Activated CD4-positive, alpha-beta T cell treated with anti-CD3 and anti-CD28 coated beads, Interleukin-2, Interleukin-6, amounts not matched to agents 100 ng/mL and 50 ng/mL, durations not matched to agents 16 hours and 8 hours (primary cell): ENCODE measurements around the gene VWDE.
A peak's percentile ranks its signal among the peaks of the same experiment; 100 is the strongest.
"Not testable (repeated sequence)": the region's sequence is repeated elsewhere in the genome, so short reads cannot be mapped to it uniquely, and the experiment has no call there.

Experiments
- DNase-seq: peaks from one replicate; pipeline ENCODE4 v3.0.0-alpha.2; 2020

The VWDE gene

GRCh38 chr7:12403287-12404181 is at the start of gene VWDE:
VWDE (minus strand) TSS chr7:12403865; CDS start chr7:12403716, 149 bp downstream.
- peak; percentile 71 for DNase-seq

DNA sequence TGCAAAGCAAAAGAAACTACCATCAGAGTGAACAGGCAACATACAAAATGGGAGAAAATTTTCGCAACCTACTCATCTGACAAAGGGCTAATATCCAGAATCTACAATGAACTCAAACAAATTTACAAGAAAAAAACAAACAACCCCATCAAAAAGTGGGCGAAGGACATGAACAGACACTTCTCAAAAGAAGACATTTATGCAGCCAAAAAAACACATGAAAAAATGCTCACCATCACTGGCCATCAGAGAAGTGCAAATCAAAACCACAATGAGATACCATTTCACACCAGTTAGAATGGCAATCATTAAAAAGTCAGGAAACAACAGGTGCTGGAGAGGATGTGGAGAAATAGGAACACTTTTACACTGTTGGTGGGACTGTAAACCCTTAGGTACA is 49.5 kb upstream of the VWDE start:
- not testable (repeated sequence) for DNase-seq

- DNase-seq, result no peak
Observed at GRCh38 chr7:12450615-12451014, 47.0 kb upstream of the VWDE start.

GRCh38 chr7:12444785-12445184 is 41.1 kb upstream of the VWDE start:
- DNase-seq, result no peak

GRCh38 chr7:12440229-12440628 is 36.6 kb upstream of the VWDE start:
- DNase-seq, result no peak

GRCh38 chr7:12436896-12437535 is 33.4 kb upstream of the VWDE start:
- no peak for DNase-seq

GRCh38 chr7:12436126-12436525 is 32.5 kb upstream of the VWDE start:
- DNase-seq, result no peak

- DNase-seq, result no peak
Observed at GRCh38 chr7:12434012-12434642, 30.5 kb upstream of the VWDE start.

- DNase-seq, result no peak
Observed at GRCh38 chr7:12431886-12432556, 28.4 kb upstream of the VWDE start.

- DNase-seq, result no peak
Observed at GRCh38 chr7:12425311-12425710, 21.6 kb upstream of the VWDE start.

GRCh38 chr7:12423997-12424745 is 20.5 kb upstream of the VWDE start:
- no peak for DNase-seq

- no peak for DNase-seq
Observed at GRCh38 chr7:12423355-12423996, 19.8 kb upstream of the VWDE start.

DNA sequence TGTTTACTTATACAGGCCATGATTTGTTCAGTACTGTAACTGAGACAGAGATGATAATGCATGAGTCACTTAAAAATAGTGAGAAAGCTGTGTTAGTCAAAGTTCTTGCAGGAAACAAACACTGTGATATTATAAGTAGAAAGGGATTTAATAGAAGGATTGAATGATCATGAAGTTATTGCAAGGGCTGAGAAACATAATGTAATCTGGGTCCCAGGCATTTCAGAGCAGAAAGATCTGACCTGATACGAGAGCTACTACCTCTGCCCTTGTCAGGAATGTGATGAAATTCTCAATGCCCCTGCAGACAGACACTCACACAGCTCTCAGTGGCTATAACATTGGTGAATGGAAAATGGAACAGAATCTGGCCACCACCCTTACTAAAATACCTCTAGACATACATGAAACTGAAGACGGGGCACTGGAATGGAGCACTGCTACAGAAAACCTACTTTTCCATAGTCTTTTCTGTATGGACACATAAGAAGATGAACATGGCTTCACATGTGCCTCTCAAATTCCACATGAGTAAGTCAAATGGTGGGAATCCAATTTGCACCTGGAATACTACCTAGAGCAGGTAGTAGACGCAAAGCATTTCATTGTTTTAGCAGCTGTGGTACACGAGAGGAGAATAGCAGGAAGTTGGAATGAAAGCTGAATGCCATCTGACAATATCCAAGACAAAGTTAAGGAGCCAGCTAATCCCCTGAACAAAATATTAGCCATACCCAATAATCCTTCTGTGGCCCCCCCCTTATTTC is 19.1 kb upstream of the VWDE start:
- DNase-seq, result no peak

- DNase-seq, result no peak
Observed at GRCh38 chr7:12418452-12418851, 14.8 kb upstream of the VWDE start.

- no peak for DNase-seq
Observed at GRCh38 chr7:12415072-12415471, 11.4 kb upstream of the VWDE start.

DNA sequence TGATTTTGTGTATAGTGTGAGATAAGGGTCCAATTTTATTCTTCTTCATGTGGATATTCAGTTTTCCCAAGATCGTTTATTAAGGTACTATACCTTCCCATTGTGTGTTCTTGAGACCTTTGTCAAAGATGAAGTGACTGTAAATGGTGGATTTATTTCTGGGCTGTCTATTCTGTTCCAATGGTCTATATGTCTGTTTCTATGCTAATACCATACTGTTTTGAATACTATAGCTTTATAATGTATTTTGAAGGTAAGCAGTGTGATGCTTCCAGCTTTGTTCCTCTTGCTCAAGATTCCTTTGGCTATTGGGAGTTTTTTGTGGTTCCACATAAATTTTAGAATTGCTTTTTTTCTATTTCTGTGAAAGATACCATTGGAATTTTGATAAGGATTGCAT is 8.7 kb upstream of the VWDE start:
- no peak for DNase-seq

GRCh38 chr7:12410523-12410922 is 6.9 kb upstream of the VWDE start:
- no peak for DNase-seq

DNA sequence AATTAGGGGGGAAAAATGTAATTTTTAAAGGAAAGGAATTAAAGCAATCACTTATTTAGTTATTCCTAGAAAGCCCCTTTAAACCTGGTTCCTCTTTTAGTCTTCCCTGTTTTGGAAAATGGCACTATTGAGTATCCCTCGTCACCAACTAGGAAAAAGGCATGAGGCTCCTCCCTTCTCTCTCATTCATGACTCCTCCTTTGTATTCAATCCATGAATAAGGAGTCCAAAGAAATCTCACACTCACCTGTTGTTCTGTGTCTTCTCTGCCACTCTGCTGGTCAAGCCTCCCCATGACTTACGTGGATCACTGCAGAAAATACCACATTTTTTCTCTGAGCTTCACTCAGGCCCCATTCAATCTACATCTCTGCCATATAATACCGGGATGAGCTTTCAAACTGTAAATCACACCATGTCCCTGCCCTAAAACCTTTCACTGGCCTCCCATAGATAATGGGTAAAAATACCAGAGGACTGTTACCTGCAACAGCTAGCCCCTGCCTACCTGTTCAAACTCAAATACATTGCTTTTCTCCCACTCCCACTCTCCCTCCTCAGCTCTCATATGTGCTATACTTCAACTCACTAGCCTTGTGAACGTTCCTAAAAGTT is 5.5 kb upstream of the VWDE start:
- DNase-seq, result no peak

DNA sequence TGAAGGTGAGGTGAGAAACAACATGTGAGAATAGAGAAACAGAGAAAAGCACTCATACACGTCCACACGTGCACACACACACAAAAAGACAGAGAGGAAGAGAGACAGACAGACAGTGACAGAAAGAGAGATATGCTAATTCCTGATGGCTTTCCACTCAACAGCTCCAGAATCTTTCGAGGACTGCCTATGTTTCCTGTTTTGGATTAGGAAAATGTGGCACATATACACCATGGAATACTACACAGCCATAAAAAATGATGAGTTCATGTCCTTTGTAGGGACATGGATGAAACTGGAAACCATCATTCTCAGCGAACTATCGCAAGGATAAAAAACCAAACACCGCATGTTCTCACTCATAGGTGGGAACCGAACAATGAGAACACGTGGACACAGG is 4.0 kb upstream of the VWDE start:
- not testable (repeated sequence) for DNase-seq

- no peak for DNase-seq
Observed at GRCh38 chr7:12402365-12402725, 1.3 kb downstream of the VWDE start.
